HepG2 (cell line): ENCODE data around the gene CAPN7. TPM values are rescaled to one million over a fixed set of nuclear protein-coding genes. Genes with fewer than 3 reads are reported as not detected.

ENCODE experiments used
- polyA plus RNA-seq, 8 experiments: library from polyadenylated mRNA; depleted of rRNA in 3 of 8; stranded (reverse) in 7 of 8; unstranded in 1 of 8; fragments of >200 nt; fragmentation: Illumina TruSeq in 4 of 8; extraction: Trizol in 4 of 8; gene quantifications; 2 replicates each; pipeline versions ENCODE4 v1.2.1 to v1.2.3, GENCODE V29; 2011 to 2016; ENCODE audit warnings: low read depth in 4 of 8, missing spikeins in 1 of 8, mixed read lengths in 1 of 8; ENCODE audit not compliant: insufficient read depth in 1 of 8
- total RNA-seq, 5 experiments: library from RNA; depleted of rRNA; stranded (reverse); fragments of >200 nt; fragmentation: Illumina TruSeq; extraction: Trizol; gene quantifications; 2 replicates each; pipeline ENCODE4 v1.2.3, GENCODE V29; 2016; ENCODE audit warnings: low read depth in 1 of 5

CAPN7 gene
- total and polyA plus RNA-seq, 2 of the 13 experiments (the other 11 are each of a cell fraction or from before 2014, with no cell fraction given) = 16.7 to 36.8 TPM

Other genes with a start within 250 kb of the CAPN7 start
- gene MRPS25, start 140.9 kb upstream of the CAPN7 start, total RNA-seq (2016; rRNA removed; fragmentation: Illumina TruSeq; extraction: Trizol) = 69.2 and 74.3 TPM in 2 replicates
- 54.7 and 60.1 TPM in 2 replicates for gene MRPS25, start 140.9 kb upstream of the CAPN7 start, polyA plus RNA-seq (2011; rRNA removed)
- 11.8 and 14.7 TPM in 2 replicates for gene RBSN, start 107.1 kb upstream of the CAPN7 start, total RNA-seq (2016; rRNA removed; fragmentation: Illumina TruSeq; extraction: Trizol)
- gene RBSN, start 107.1 kb upstream of the CAPN7 start, polyA plus RNA-seq (2011; rRNA removed) = 7.9 and 9.4 TPM in 2 replicates
- 0.09 TPM in 1 of 2 replicates, not detected in the other for gene SH3BP5, start 126.3 kb downstream of the CAPN7 start, total RNA-seq (2016; rRNA removed; fragmentation: Illumina TruSeq; extraction: Trizol)
- gene SH3BP5, start 126.3 kb downstream of the CAPN7 start, polyA plus RNA-seq (2011; rRNA removed) = 0.09 and 0.16 TPM in 2 replicates
- gene METTL6, start 221.3 kb downstream of the CAPN7 start, total RNA-seq (2016; rRNA removed; fragmentation: Illumina TruSeq; extraction: Trizol) = 29.4 and 35.9 TPM in 2 replicates
- 17.2 and 17.3 TPM in 2 replicates for gene METTL6, start 221.3 kb downstream of the CAPN7 start, polyA plus RNA-seq (2011; rRNA removed)
- gene EAF1, start 221.4 kb downstream of the CAPN7 start, total RNA-seq (2016; rRNA removed; fragmentation: Illumina TruSeq; extraction: Trizol) = 30.0 and 38.5 TPM in 2 replicates
- gene EAF1, start 221.4 kb downstream of the CAPN7 start, polyA plus RNA-seq (2011; rRNA removed) = 8.1 and 8.4 TPM in 2 replicates